ENCODE results near the gene CXADR. TPM values are rescaled to one million over a fixed set of nuclear protein-coding genes. Genes with fewer than 3 reads are reported as not detected.

The CXADR gene
- total RNA-seq, 1 donor from 2014 or later: 22.1 TPM

- TF ChIP-seq CTCF (conservative IDR thresholded peaks at IDR 0.05; ENCODE audit: low read depth, low read length): no peak
- no peak for DNase-seq (ENCODE audit: low read depth)
- H3K4me3 ChIP-seq (ENCODE audit: low read depth, low read length): peak overlapping the region; percentile 74
These were observed 98.1 kb downstream of the CXADR start for GRCh38 chr21:17610911-17611310.

GRCh38 chr21:17611414-17612022 lies 98.7 kb downstream of the CXADR start:
- no peak for TF ChIP-seq CTCF (conservative IDR thresholded peaks at IDR 0.05; ENCODE audit: low read depth, low read length)
- H3K4me3 ChIP-seq (ENCODE audit: low read depth, low read length): peak overlapping the region; percentile 74
- peak; percentile 61 for DNase-seq (ENCODE audit: low read depth)

GRCh38 chr21:17612023-17612564 lies 99.3 kb downstream of the CXADR start:
- peak; percentile 22 for DNase-seq (ENCODE audit: low read depth)
- no peak for TF ChIP-seq CTCF (conservative IDR thresholded peaks at IDR 0.05; ENCODE audit: low read depth, low read length)

GRCh38 chr21:17612565-17613241 lies 99.9 kb downstream of the CXADR start, which contains the start of gene BTG3:
BTG3 (minus strand) TSS chr21:17612901; CDS start chr21:17609144, 3,757 bp downstream.
- DNase-seq (ENCODE audit: low read depth): no peak
- H3K4me3 ChIP-seq (ENCODE audit: low read depth, low read length): peak within 1 kb of the TSS; percentile 74
- no peak for TF ChIP-seq CTCF (conservative IDR thresholded peaks at IDR 0.05; ENCODE audit: low read depth, low read length)

More at GRCh38 chr21:17612023-17612564, 99.3 kb downstream of the CXADR start:
- peak overlapping the region; percentile 74 for H3K4me3 ChIP-seq (ENCODE audit: low read depth, low read length)

GRCh38 chr21:17613242-17613676 lies 100.4 kb downstream of the CXADR start:
- no peak for TF ChIP-seq CTCF (conservative IDR thresholded peaks at IDR 0.05; ENCODE audit: low read depth, low read length)
- no peak for DNase-seq (ENCODE audit: low read depth)
- H3K4me3 ChIP-seq (ENCODE audit: low read depth, low read length): peak overlapping the region; percentile 74

GRCh38 chr21:17616831-17617230 lies 104.0 kb downstream of the CXADR start:
- no peak for TF ChIP-seq CTCF (conservative IDR thresholded peaks at IDR 0.05; ENCODE audit: low read depth, low read length)
- DNase-seq (ENCODE audit: low read depth): no peak
- H3K4me3 ChIP-seq (ENCODE audit: low read depth, low read length): no peak overlapping the region

Measured in epithelial cell of proximal tubule (primary cell).